Measurements from ENCODE around the gene EXOC4.

Gene EXOC4

GRCh38 chr7:133786401-133786937, 533.6 kb downstream of the EXOC4 start:
- no peak for DNase-seq (ENCODE audit: low read depth, low spot score)

GRCh38 chr7:133789974-133790373, 537.1 kb downstream of the EXOC4 start:
- DNase-seq (ENCODE audit: low read depth, low spot score): no peak

GRCh38 chr7:133790911-133791310, 538.0 kb downstream of the EXOC4 start:
- no peak for DNase-seq (ENCODE audit: low read depth, low spot score)

GRCh38 chr7:133794479-133794878, 541.6 kb downstream of the EXOC4 start:
- DNase-seq (ENCODE audit: low read depth, low spot score): no peak

- no peak for DNase-seq (ENCODE audit: low read depth, low spot score)
These were observed 542.3 kb downstream of the EXOC4 start for GRCh38 chr7:133795068-133795665.

GRCh38 chr7:133796782-133797745, 544.2 kb downstream of the EXOC4 start:
- no peak for DNase-seq (ENCODE audit: low read depth, low spot score)

GRCh38 chr7:133797818-133798520, 545.1 kb downstream of the EXOC4 start:
- no peak for DNase-seq (ENCODE audit: low read depth, low spot score)

- no peak for DNase-seq (ENCODE audit: low read depth, low spot score)
These were observed 548.5 kb downstream of the EXOC4 start for GRCh38 chr7:133801341-133801740.

- no peak for DNase-seq (ENCODE audit: low read depth, low spot score)
These were observed 551.2 kb downstream of the EXOC4 start for GRCh38 chr7:133804127-133804526.

- DNase-seq (ENCODE audit: low read depth, low spot score): no peak
These were observed 552.5 kb downstream of the EXOC4 start for GRCh38 chr7:133805426-133805825.

- no peak for DNase-seq (ENCODE audit: low read depth, low spot score)
These were observed 555.0 kb downstream of the EXOC4 start for GRCh38 chr7:133807624-133808492.

GRCh38 chr7:133808493-133808866, 555.6 kb downstream of the EXOC4 start:
- no peak for DNase-seq (ENCODE audit: low read depth, low spot score)

GRCh38 chr7:133812877-133813276, 560.0 kb downstream of the EXOC4 start:
- no peak for DNase-seq (ENCODE audit: low read depth, low spot score)

GRCh38 chr7:133815611-133816210, 562.8 kb downstream of the EXOC4 start:
- no peak for DNase-seq (ENCODE audit: low read depth, low spot score)

GRCh38 chr7:133819695-133820094, 566.8 kb downstream of the EXOC4 start:
- no peak for DNase-seq (ENCODE audit: low read depth, low spot score)

GRCh38 chr7:133820584-133820983, 567.7 kb downstream of the EXOC4 start:
- DNase-seq (ENCODE audit: low read depth, low spot score): no peak

- DNase-seq (ENCODE audit: low read depth, low spot score): no peak
These were observed 568.3 kb downstream of the EXOC4 start for GRCh38 chr7:133821171-133821570.

- no peak for DNase-seq (ENCODE audit: low read depth, low spot score)
These were observed 569.2 kb downstream of the EXOC4 start for GRCh38 chr7:133822001-133822641.

GRCh38 chr7:133822868-133823552, 570.1 kb downstream of the EXOC4 start:
- DNase-seq (ENCODE audit: low read depth, low spot score): no peak

- no peak for DNase-seq (ENCODE audit: low read depth, low spot score)
These were observed 571.3 kb downstream of the EXOC4 start for GRCh38 chr7:133824132-133824531.

Measured in brain pericyte (primary cell).